Bronchial epithelial cell (primary cell): Measurements from ENCODE around the gene LAMB3. TPM values are rescaled to one million over a fixed set of nuclear protein-coding genes. Genes with fewer than 3 reads are reported as not detected.
A peak's percentile ranks its signal among the peaks of the same experiment; 100 is the strongest.

ENCODE experiments used
- DNase-seq: peaks from one replicate; pipeline ENCODE4 v3.0.0-alpha.2; 2010; ENCODE audit warnings: low read depth
- FAIRE-seq: peaks from 2 replicates; lab custom pipeline; 2011; peaks lifted over from hg19 to GRCh38; lab: Jason Lieb, UNC
- H3K27me3 ChIP-seq: 2 replicates; pipeline ENCODE4 v1.5.1; 2011; ENCODE audit warnings: low read length; ENCODE audit not compliant: control insufficient read depth, insufficient read depth
- H3K36me3 ChIP-seq: 2 replicates; pipeline ENCODE4 v1.5.1; 2011; ENCODE audit warnings: low read length; ENCODE audit not compliant: control insufficient read depth, insufficient read depth
- H3K4me3 ChIP-seq: 2 replicates; pipeline ENCODE4 v1.5.1; 2011; ENCODE audit warnings: mild to moderate bottlenecking, low read depth, low read length, control low read depth
- CTCF ChIP-seq: IDR thresholded peaks from 2 replicates; pipeline ENCODE4 v1.5.1; 2011; ENCODE audit warnings: mild to moderate bottlenecking, moderate library complexity, low read length, control low read depth, inconsistent platforms; ENCODE audit not compliant: insufficient read depth, severe bottlenecking
- total RNA-seq: library from RNA; depleted of rRNA; stranded (reverse); fragments of >200 nt; gene quantifications from 2 replicates; pipeline ENCODE4 v1.2.1, GENCODE V29; 2014

The LAMB3 gene
- total RNA-seq, 1 donor from 2014 or later, result 3,106 TPM

GRCh38 chr1:209618756-209619420, 33.3 kb downstream of the LAMB3 start:
- peaks cover 65% of the 10 kb centered on the region for H3K36me3 ChIP-seq
- no peak overlapping the region for H3K4me3 ChIP-seq
- no peak for TF ChIP-seq CTCF
- DNase-seq, result no peak
- no peaks in the 10 kb centered on the region for H3K27me3 ChIP-seq
- peak; percentile 64 for FAIRE-seq

- no peak for TF ChIP-seq CTCF
- FAIRE-seq, result no peak
- Histone ChIP-seq H3K4me3 (no peak overlapping the region), H3K27me3 (no peaks in the 10 kb centered on the region), H3K36me3 (peaks cover 59% of the 10 kb centered on the region)
- DNase-seq, result no peak
These were observed 33.9 kb downstream of the LAMB3 start for GRCh38 chr1:209618291-209618690.

- no peak overlapping the region for H3K4me3 ChIP-seq
- H3K36me3 ChIP-seq, result peaks cover 54% of the 10 kb centered on the region
- no peaks in the 10 kb centered on the region for H3K27me3 ChIP-seq
- no peak for DNase-seq
- no peak for TF ChIP-seq CTCF
- FAIRE-seq, result peak; percentile 82
These were observed 34.5 kb downstream of the LAMB3 start for GRCh38 chr1:209617755-209618154.

GRCh38 chr1:209617047-209617673, 35.1 kb downstream of the LAMB3 start:
- no peak overlapping the region for H3K4me3 ChIP-seq
- H3K27me3 ChIP-seq, result no peaks in the 10 kb centered on the region
- no peak for TF ChIP-seq CTCF
- DNase-seq (no peak), FAIRE-seq (no peak)
- H3K36me3 ChIP-seq, result peaks cover 48% of the 10 kb centered on the region

GRCh38 chr1:209616366-209617046, 35.7 kb downstream of the LAMB3 start:
- DNase-seq (no peak), FAIRE-seq (no peak)
- TF ChIP-seq CTCF, result no peak
- peaks cover 44% of the 10 kb centered on the region for H3K36me3 ChIP-seq
- no peak overlapping the region for H3K4me3 ChIP-seq
- no peaks in the 10 kb centered on the region for H3K27me3 ChIP-seq
